GM12872 (cell line): ENCODE results near the gene SMAD6.

Source experiments
- CTCF ChIP-seq: IDR thresholded peaks from 3 replicates; pipeline ENCODE4 v1.5.1; 2011; ENCODE audit warnings: low read depth, mild to moderate bottlenecking, low read length, moderate library complexity; ENCODE audit not compliant: insufficient read depth

SMAD6 gene

GRCh38 chr15:66803182-66803729 lies 101.2 kb downstream of the SMAD6 start:
- TF ChIP-seq CTCF, result no peak

GRCh38 chr15:66803749-66804148 lies 101.7 kb downstream of the SMAD6 start:
- TF ChIP-seq CTCF, result no peak

- no peak for TF ChIP-seq CTCF
Measured at GRCh38 chr15:66805202-66805885, 103.3 kb downstream of the SMAD6 start.

GRCh38 chr15:66808181-66808824 lies 106.3 kb downstream of the SMAD6 start:
- no peak for TF ChIP-seq CTCF

- TF ChIP-seq CTCF, result no peak
Measured at GRCh38 chr15:66809664-66810063, 107.6 kb downstream of the SMAD6 start.

- TF ChIP-seq CTCF, result no peak
Measured at GRCh38 chr15:66815318-66815717, 113.3 kb downstream of the SMAD6 start.

- TF ChIP-seq CTCF, result no peak
Measured at GRCh38 chr15:66816201-66816600, 114.2 kb downstream of the SMAD6 start.
